Measurements from ENCODE around the gene IKZF3.

DNA sequence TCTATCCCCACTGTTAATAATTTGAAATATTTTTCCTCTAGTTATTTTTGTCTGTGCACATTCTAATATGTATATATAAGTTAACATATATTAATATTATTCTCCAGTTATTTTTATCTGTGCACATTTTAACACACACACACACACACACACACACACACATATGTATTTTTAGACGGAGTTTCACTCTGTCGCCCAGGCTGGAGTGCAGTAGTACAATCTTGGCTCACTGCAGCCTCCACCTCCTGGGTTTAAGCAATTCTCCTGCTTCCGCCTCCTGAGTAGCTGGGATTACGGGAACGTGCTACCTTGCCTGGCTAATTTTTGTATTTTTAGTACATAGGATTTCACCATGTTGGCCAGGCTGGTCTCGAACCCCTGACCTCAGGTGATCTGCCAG is 146.5 kb downstream of the IKZF3 start:
- TF ChIP-seq ZNF274 (IDR thresholded peaks at IDR 0.05; ENCODE audit: insufficient read depth, insufficient read length), result no peak
- no peak for TF ChIP-seq EZH2 (IDR thresholded peaks at IDR 0.05; ENCODE audit: borderline replicate concordance, control insufficient read depth, low read depth, low read length)
- TF ChIP-seq GABPA (IDR thresholded peaks at IDR 0.05; ENCODE audit: low read depth), result no peak
- no peak for TF ChIP-seq YBX1 (IDR thresholded peaks at IDR 0.05)
- TF ChIP-seq ZNF24 (IDR thresholded peaks at IDR 0.05), result no peak
- TF ChIP-seq JUNB (IDR thresholded peaks at IDR 0.05), result no peak
- TF ChIP-seq CBFB (IDR thresholded peaks at IDR 0.05; ENCODE audit: low read depth), result no peak
- no peak for TF ChIP-seq CTCF (IDR thresholded peaks at IDR 0.05 in 2 of 3, conservative IDR thresholded peaks at IDR 0.05 in 1 of 3; ENCODE audit: control insufficient read depth in 2 of 3, extremely low read depth in 1 of 3, insufficient read depth in 1 of 3, low read depth in 3 of 3, low read length in 3 of 3)
- TF ChIP-seq, protein P1, sequence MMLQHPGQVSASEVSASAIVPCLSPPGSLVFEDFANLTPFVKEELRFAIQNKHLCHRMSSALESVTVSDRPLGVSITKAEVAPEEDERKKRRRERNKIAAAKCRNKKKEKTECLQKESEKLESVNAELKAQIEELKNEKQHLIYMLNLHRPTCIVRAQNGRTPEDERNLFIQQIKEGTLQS (IDR thresholded peaks at IDR 0.05; ENCODE audit: borderline replicate concordance, extremely low read depth, low read depth, low read length), result no peak
- no peak for TF ChIP-seq CREB1 (IDR thresholded peaks at IDR 0.05; ENCODE audit: low read depth)
- TF ChIP-seq ZBTB33 (IDR thresholded peaks at IDR 0.05), result no peak
- TF ChIP-seq IKZF1 (conservative IDR thresholded peaks at IDR 0.05), result no peak
